Osteoblast (primary cell): ENCODE measurements around the gene AP3B2. TPM values are rescaled to one million over a fixed set of nuclear protein-coding genes. Genes with fewer than 3 reads are reported as not detected.
A peak's percentile ranks its signal among the peaks of the same experiment; 100 is the strongest.

ENCODE experiments used
- DNase-seq: peaks from one replicate; pipeline ENCODE4 v3.0.0; 2011; ENCODE audit warnings: low spot score, mixed read lengths; ENCODE audit not compliant: insufficient read length; ENCODE audit errors: missing footprints
- H2AFZ ChIP-seq: 2 replicates; pipeline ENCODE4 v1.6.0; 2011; ENCODE audit warnings: mild to moderate bottlenecking, low read length
- H3K27ac ChIP-seq: 2 replicates; pipeline ENCODE4 v1.5.1; 2011; ENCODE audit warnings: mild to moderate bottlenecking, low read depth, low read length, moderate library complexity
- H3K27me3 ChIP-seq: 2 replicates; pipeline ENCODE4 v1.6.0; 2012; ENCODE audit warnings: mild to moderate bottlenecking, control low read depth, inconsistent platforms, low read length, moderate library complexity; ENCODE audit not compliant: insufficient read depth
- H3K36me3 ChIP-seq: 2 replicates; pipeline ENCODE4 v1.5.1; 2011; ENCODE audit warnings: mild to moderate bottlenecking, low read length, control low read depth, moderate library complexity; ENCODE audit not compliant: insufficient read depth
- H3K4me1 ChIP-seq: 2 replicates; pipeline ENCODE4 v1.5.1; 2011; ENCODE audit warnings: mild to moderate bottlenecking, low read length, control low read depth, moderate library complexity; ENCODE audit not compliant: insufficient read depth
- H3K4me2 ChIP-seq: 2 replicates; pipeline ENCODE4 v1.6.0; 2011; ENCODE audit warnings: mild to moderate bottlenecking, low read length; ENCODE audit not compliant: insufficient read depth
- H3K4me3 ChIP-seq: fragments of 200-600 bp; sonication (generic); 3 replicates; pipeline ENCODE4 v1.5.1; 2012; ENCODE audit warnings: mild to moderate bottlenecking, low read length, inconsistent platforms; ENCODE audit not compliant: insufficient read depth
- H3K79me2 ChIP-seq: 2 replicates; pipeline ENCODE4 v1.6.0; 2012; ENCODE audit warnings: mild to moderate bottlenecking, low read length, control low read depth, inconsistent platforms; ENCODE audit not compliant: insufficient read depth
- H3K9me3 ChIP-seq: 2 replicates; pipeline ENCODE4 v1.5.1; 2011; ENCODE audit warnings: low read depth, low read length, control low read depth
- H4K20me1 ChIP-seq: 2 replicates; pipeline ENCODE4 v1.6.0; 2012; ENCODE audit warnings: mild to moderate bottlenecking, low read length, control low read depth; ENCODE audit not compliant: insufficient read depth
- CTCF ChIP-seq: IDR thresholded peaks from 2 replicates; pipeline ENCODE4 v1.5.1; 2011; ENCODE audit warnings: mild to moderate bottlenecking, low read depth, low read length, moderate library complexity; ENCODE audit errors: extremely low read depth
- total RNA-seq: library from RNA; depleted of rRNA; stranded (reverse); fragments of >200 nt; gene quantifications from 2 replicates; pipeline ENCODE4 v1.2.3, GENCODE V29; 2012

The AP3B2 gene
- total RNA-seq, 1 donor = 0.36 TPM

- H3K79me2 ChIP-seq = no peaks in the 10 kb centered on the region
- no peak overlapping the region for H3K4me2 ChIP-seq
- DNase-seq = no peak
- H2AFZ ChIP-seq = no peak overlapping the region
- H3K27ac ChIP-seq = no peak overlapping the region
- H3K9me3 ChIP-seq = no peaks in the 10 kb centered on the region
- H3K4me3 ChIP-seq = no peak overlapping the region
- no peaks in the 10 kb centered on the region for H3K36me3 ChIP-seq
- no peaks in the 10 kb centered on the region for H4K20me1 ChIP-seq
- no peaks in the 10 kb centered on the region for H3K4me1 ChIP-seq
- no peaks in the 10 kb centered on the region for H3K27me3 ChIP-seq
- no peak for TF ChIP-seq CTCF
These were observed 17.1 kb upstream of the AP3B2 start for GRCh38 chr15:82726816-82727215.

- no peaks in the 10 kb centered on the region for H3K36me3 ChIP-seq
- no peak for TF ChIP-seq CTCF
- no peaks in the 10 kb centered on the region for H4K20me1 ChIP-seq
- H3K4me2 ChIP-seq = no peak overlapping the region
- no peak for DNase-seq
- peaks cover 4% of the 10 kb centered on the region for H3K4me1 ChIP-seq
- H3K27me3 ChIP-seq = no peaks in the 10 kb centered on the region
- no peaks in the 10 kb centered on the region for H3K79me2 ChIP-seq
- H3K9me3 ChIP-seq = no peaks in the 10 kb centered on the region
- no peak overlapping the region for H3K4me3 ChIP-seq
- H3K27ac ChIP-seq = no peak overlapping the region
- no peak overlapping the region for H2AFZ ChIP-seq
These were observed 5.3 kb upstream of the AP3B2 start for GRCh38 chr15:82715003-82715402.

GRCh38 chr15:82714016-82714415 is 4.3 kb upstream of the AP3B2 start:
- Histone ChIP-seq H3K4me2 (no peak overlapping the region), H3K4me1 (peaks cover 5% of the 10 kb centered on the region), H3K27me3 (no peaks in the 10 kb centered on the region), H3K4me3 (no peak overlapping the region), H3K79me2 (no peaks in the 10 kb centered on the region), H3K9me3 (no peaks in the 10 kb centered on the region), H3K27ac (no peak overlapping the region), H3K36me3 (no peaks in the 10 kb centered on the region), H2AFZ (no peak overlapping the region), H4K20me1 (no peaks in the 10 kb centered on the region)
- TF ChIP-seq CTCF = no peak
- no peak for DNase-seq

DNA sequence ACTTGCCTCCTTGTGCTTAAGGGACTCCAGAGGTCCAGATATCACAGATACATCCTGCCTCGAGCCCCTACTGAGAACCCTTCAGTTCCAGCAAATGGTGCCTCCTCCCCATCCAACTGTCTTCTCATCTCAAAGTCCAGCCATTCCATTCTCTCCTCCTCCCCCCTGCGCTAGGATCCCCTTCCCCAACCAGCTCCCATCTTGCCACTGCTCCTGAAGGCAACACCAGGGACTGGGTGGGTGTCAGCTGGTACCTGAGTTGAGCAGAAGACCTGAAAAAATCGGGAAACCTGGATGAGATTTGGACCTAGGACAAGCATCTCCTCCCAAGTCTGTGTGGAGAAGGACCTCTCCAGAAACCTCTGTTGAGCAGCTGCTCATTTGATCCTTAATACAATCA is 2.4 kb upstream of the AP3B2 start:
- Histone ChIP-seq H3K9me3 (no peaks in the 10 kb centered on the region), H3K27ac (no peak overlapping the region), H3K27me3 (no peaks in the 10 kb centered on the region), H3K36me3 (no peaks in the 10 kb centered on the region), H3K4me2 (no peak overlapping the region), H3K79me2 (no peaks in the 10 kb centered on the region), H4K20me1 (no peaks in the 10 kb centered on the region), H3K4me1 (peaks cover 5% of the 10 kb centered on the region), H3K4me3 (no peak overlapping the region), H2AFZ (no peak overlapping the region)
- TF ChIP-seq CTCF = no peak
- DNase-seq = peak; percentile 51
